Measurements from ENCODE around the gene PIEZO2.

Gene PIEZO2

DNA sequence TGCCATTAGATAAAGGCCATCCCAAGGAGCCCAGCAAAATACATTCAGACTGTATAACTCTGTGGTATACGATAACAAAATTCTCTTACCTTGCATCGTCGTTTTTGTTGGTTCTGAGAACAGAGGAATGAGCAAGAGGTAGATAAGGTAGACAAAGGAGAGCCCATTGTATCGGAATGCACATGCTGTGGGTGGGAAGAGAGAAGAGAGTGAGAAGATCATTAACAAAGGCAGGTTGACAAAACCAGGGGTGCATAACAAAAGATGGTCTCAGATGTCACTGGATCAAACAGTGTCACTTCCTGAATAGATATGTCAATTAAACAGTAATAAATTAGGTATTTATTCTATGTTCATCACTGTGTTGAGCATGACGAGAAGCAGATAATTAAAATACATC, 83.3 kb downstream of the PIEZO2 start:
- Mint-ChIP-seq H3K4me3 (no peak overlapping the region), H3K27ac (no peak overlapping the region), H3K9me3 (peaks cover 9% of the 10 kb centered on the region), H3K27me3 (ENCODE audit: low read depth) (no peaks in the 10 kb centered on the region), H3K36me3 (ENCODE audit: low read depth) (peaks cover 10% of the 10 kb centered on the region), H3K4me1 (no peaks in the 10 kb centered on the region)
- TF ChIP-seq CTCF (IDR thresholded peaks at IDR 0.05; ENCODE audit: unreplicated experiment in 3 of 3), result no peak

- no peak overlapping the region for H3K27ac Mint-ChIP-seq
- peaks cover 12% of the 10 kb centered on the region for H3K9me3 Mint-ChIP-seq
- H3K27me3 Mint-ChIP-seq (ENCODE audit: low read depth), result no peaks in the 10 kb centered on the region
Observed at GRCh38 chr18:11064727-11065460, 84.5 kb downstream of the PIEZO2 start.

GRCh38 chr18:11064106-11064505, 85.3 kb downstream of the PIEZO2 start:
- no peak overlapping the region for H3K4me3 Mint-ChIP-seq
- H3K27me3 Mint-ChIP-seq (ENCODE audit: low read depth), result no peaks in the 10 kb centered on the region
- no peak for TF ChIP-seq CTCF (IDR thresholded peaks at IDR 0.05; ENCODE audit: unreplicated experiment in 3 of 3)
- no peak overlapping the region for H3K27ac Mint-ChIP-seq
- peaks cover 10% of the 10 kb centered on the region for H3K36me3 Mint-ChIP-seq (ENCODE audit: low read depth)
- no peaks in the 10 kb centered on the region for H3K4me1 Mint-ChIP-seq
- H3K9me3 Mint-ChIP-seq, result peaks cover 13% of the 10 kb centered on the region

More at GRCh38 chr18:11064727-11065460, 84.5 kb downstream of the PIEZO2 start:
- Mint-ChIP-seq H3K4me3 (no peak overlapping the region), H3K4me1 (no peaks in the 10 kb centered on the region), H3K36me3 (ENCODE audit: low read depth) (peaks cover 10% of the 10 kb centered on the region)
- TF ChIP-seq CTCF (IDR thresholded peaks at IDR 0.05; ENCODE audit: unreplicated experiment in 3 of 3), result no peak

- Mint-ChIP-seq H3K27me3 (ENCODE audit: low read depth) (no peaks in the 10 kb centered on the region), H3K4me3 (no peak overlapping the region), H3K4me1 (peaks cover 19% of the 10 kb centered on the region), H3K27ac (no peak overlapping the region), H3K36me3 (ENCODE audit: low read depth) (peaks cover 7% of the 10 kb centered on the region), H3K9me3 (peaks cover 15% of the 10 kb centered on the region)
- TF ChIP-seq CTCF (IDR thresholded peaks at IDR 0.05; ENCODE audit: unreplicated experiment in 3 of 3), result no peak
Observed at GRCh38 chr18:11055721-11056120, 93.6 kb downstream of the PIEZO2 start.

DNA sequence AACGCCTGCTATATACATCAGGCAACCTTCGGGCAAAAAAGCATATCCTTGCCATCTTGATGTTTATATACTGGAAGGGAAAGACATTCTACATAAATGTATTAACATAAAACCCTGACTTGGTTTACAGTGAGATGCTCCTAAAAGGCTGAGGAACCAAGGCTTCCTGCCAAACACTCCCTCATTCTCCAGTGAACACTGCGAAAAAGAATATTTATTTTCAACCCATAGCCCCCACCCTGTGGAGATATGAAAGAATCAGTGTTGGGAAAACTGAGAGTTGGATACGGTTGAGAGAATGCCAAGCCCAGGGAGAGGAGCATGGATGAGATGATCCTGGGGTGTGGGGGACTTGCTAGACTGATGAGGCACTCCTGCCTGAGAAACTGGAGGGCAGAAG, 94.9 kb downstream of the PIEZO2 start:
- no peak for TF ChIP-seq CTCF (IDR thresholded peaks at IDR 0.05; ENCODE audit: unreplicated experiment in 3 of 3)
- H3K27me3 Mint-ChIP-seq (ENCODE audit: low read depth), result peaks cover 3% of the 10 kb centered on the region
- H3K4me3 Mint-ChIP-seq, result no peak overlapping the region
- H3K4me1 Mint-ChIP-seq, result peaks cover 22% of the 10 kb centered on the region
- H3K36me3 Mint-ChIP-seq (ENCODE audit: low read depth), result peaks cover 7% of the 10 kb centered on the region
- peak overlapping the region; percentile 8 to 91 (median 82) for H3K27ac Mint-ChIP-seq
- peaks cover 14% of the 10 kb centered on the region for H3K9me3 Mint-ChIP-seq

GRCh38 chr18:11053293-11053692, 96.1 kb downstream of the PIEZO2 start:
- peaks cover 8% of the 10 kb centered on the region for H3K9me3 Mint-ChIP-seq
- H3K27ac Mint-ChIP-seq, result no peak overlapping the region
- TF ChIP-seq CTCF (IDR thresholded peaks at IDR 0.05; ENCODE audit: unreplicated experiment in 3 of 3), result no peak
- peaks cover 23% of the 10 kb centered on the region for H3K4me1 Mint-ChIP-seq
- peaks cover 4% of the 10 kb centered on the region for H3K27me3 Mint-ChIP-seq (ENCODE audit: low read depth)
- H3K4me3 Mint-ChIP-seq, result no peak overlapping the region
- H3K36me3 Mint-ChIP-seq (ENCODE audit: low read depth), result peaks cover 2% of the 10 kb centered on the region

Data from nephron (organoid).